T-helper 2 cell treated with Interferon-gamma antibody and Interleukin-4, amounts not matched to agents 5 μg/mL and 100 μg/mL, for 36 hours (primary cell): ENCODE results near the gene DOCK11.
"Not testable (repeated sequence)": the region's sequence is repeated elsewhere in the genome, so short reads cannot be mapped to it uniquely, and the experiment has no call there.

Experiments
- DNase-seq: peaks from one replicate; pipeline ENCODE4 v3.0.0; 2021; ENCODE audit warnings: low spot score
- H3K27ac Mint-ChIP-seq: one replicate; pipeline ENCODE4 v1.8.0; 2021; ENCODE audit warnings: mild to moderate bottlenecking, mixed read lengths
- H3K27me3 Mint-ChIP-seq: one replicate; pipeline ENCODE4 v1.8.0; 2021; ENCODE audit warnings: low read depth, mixed read lengths
- H3K36me3 Mint-ChIP-seq: one replicate; pipeline ENCODE4 v1.8.0; 2021; ENCODE audit warnings: low read depth, mixed read lengths
- H3K4me1 Mint-ChIP-seq: one replicate; pipeline ENCODE4 v1.8.0; 2021; ENCODE audit warnings: low read depth, mixed read lengths
- H3K4me3 Mint-ChIP-seq: one replicate; pipeline ENCODE4 v1.8.0; 2022; ENCODE audit warnings: mild to moderate bottlenecking, moderate library complexity, mixed read lengths
- H3K9me3 Mint-ChIP-seq: one replicate; pipeline ENCODE4 v1.8.0; 2021; ENCODE audit warnings: mixed read lengths

The DOCK11 gene

GRCh38 chrX:118714521-118714920, 218.9 kb downstream of the DOCK11 start:
- no peaks in the 10 kb centered on the region for H3K27me3 Mint-ChIP-seq
- H3K9me3 Mint-ChIP-seq: no peaks in the 10 kb centered on the region
- no peak for DNase-seq
- H3K4me1 Mint-ChIP-seq: no peaks in the 10 kb centered on the region
- no peaks in the 10 kb centered on the region for H3K36me3 Mint-ChIP-seq
- no peak overlapping the region for H3K27ac Mint-ChIP-seq
- H3K4me3 Mint-ChIP-seq: no peak overlapping the region

GRCh38 chrX:118715917-118716316, 220.3 kb downstream of the DOCK11 start:
- not testable (repeated sequence) for H3K27ac Mint-ChIP-seq, H3K9me3 Mint-ChIP-seq, H3K4me1 Mint-ChIP-seq, DNase-seq, H3K27me3 Mint-ChIP-seq, H3K4me3 Mint-ChIP-seq, H3K36me3 Mint-ChIP-seq

GRCh38 chrX:118716833-118717232, 221.2 kb downstream of the DOCK11 start:
- DNase-seq, H3K27me3 Mint-ChIP-seq, H3K9me3 Mint-ChIP-seq, H3K4me3 Mint-ChIP-seq, H3K4me1 Mint-ChIP-seq, H3K36me3 Mint-ChIP-seq, H3K27ac Mint-ChIP-seq: not testable (repeated sequence)

GRCh38 chrX:118717678-118718391, 222.2 kb downstream of the DOCK11 start:
- no peaks in the 10 kb centered on the region for H3K4me1 Mint-ChIP-seq
- H3K27ac Mint-ChIP-seq: no peak overlapping the region
- no peak for DNase-seq
- H3K4me3 Mint-ChIP-seq: no peak overlapping the region
- H3K27me3 Mint-ChIP-seq: no peaks in the 10 kb centered on the region
- H3K9me3 Mint-ChIP-seq: no peaks in the 10 kb centered on the region
- H3K36me3 Mint-ChIP-seq: no peaks in the 10 kb centered on the region

GRCh38 chrX:118718737-118719136, 223.1 kb downstream of the DOCK11 start:
- Mint-ChIP-seq H3K4me3 (no peak overlapping the region), H3K4me1 (no peaks in the 10 kb centered on the region), H3K36me3 (no peaks in the 10 kb centered on the region), H3K9me3 (no peaks in the 10 kb centered on the region), H3K27me3 (no peaks in the 10 kb centered on the region), H3K27ac (no peak overlapping the region)
- DNase-seq: no peak

GRCh38 chrX:118720058-118720707, 224.6 kb downstream of the DOCK11 start:
- Mint-ChIP-seq H3K9me3 (no peaks in the 10 kb centered on the region), H3K27me3 (no peaks in the 10 kb centered on the region), H3K4me3 (no peak overlapping the region), H3K27ac (no peak overlapping the region), H3K36me3 (no peaks in the 10 kb centered on the region), H3K4me1 (no peaks in the 10 kb centered on the region)
- no peak for DNase-seq

GRCh38 chrX:118723376-118723775, 227.8 kb downstream of the DOCK11 start:
- no peaks in the 10 kb centered on the region for H3K36me3 Mint-ChIP-seq
- H3K4me3 Mint-ChIP-seq: no peak overlapping the region
- no peak overlapping the region for H3K27ac Mint-ChIP-seq
- peaks cover 3% of the 10 kb centered on the region for H3K4me1 Mint-ChIP-seq
- no peaks in the 10 kb centered on the region for H3K9me3 Mint-ChIP-seq
- no peak for DNase-seq
- H3K27me3 Mint-ChIP-seq: peaks cover 18% of the 10 kb centered on the region

GRCh38 chrX:118724365-118724764, 228.8 kb downstream of the DOCK11 start:
- H3K4me3 Mint-ChIP-seq: no peak overlapping the region
- H3K27me3 Mint-ChIP-seq: peaks cover 27% of the 10 kb centered on the region
- peaks cover 3% of the 10 kb centered on the region for H3K4me1 Mint-ChIP-seq
- H3K9me3 Mint-ChIP-seq: no peaks in the 10 kb centered on the region
- H3K36me3 Mint-ChIP-seq: no peaks in the 10 kb centered on the region
- no peak for DNase-seq
- no peak overlapping the region for H3K27ac Mint-ChIP-seq

GRCh38 chrX:118724775-118725174, 229.2 kb downstream of the DOCK11 start:
- Mint-ChIP-seq H3K36me3 (no peaks in the 10 kb centered on the region), H3K9me3 (no peaks in the 10 kb centered on the region), H3K27me3 (peaks cover 31% of the 10 kb centered on the region), H3K4me3 (no peak overlapping the region), H3K27ac (no peak overlapping the region), H3K4me1 (peaks cover 3% of the 10 kb centered on the region)
- no peak for DNase-seq

- Mint-ChIP-seq H3K36me3 (no peaks in the 10 kb centered on the region), H3K9me3 (no peaks in the 10 kb centered on the region), H3K27me3 (peaks cover 42% of the 10 kb centered on the region), H3K4me3 (peak overlapping the region; percentile 48), H3K4me1 (peaks cover 3% of the 10 kb centered on the region), H3K27ac (no peak overlapping the region)
- DNase-seq: no peak
Observed at GRCh38 chrX:118726396-118726795, 230.8 kb downstream of the DOCK11 start.

- no peaks in the 10 kb centered on the region for H3K9me3 Mint-ChIP-seq
- H3K27ac Mint-ChIP-seq: no peak within 1 kb of the TSS
- peak; percentile 8 for DNase-seq
- H3K4me1 Mint-ChIP-seq: peaks cover 3% of the 10 kb centered on the region
- H3K36me3 Mint-ChIP-seq: no peaks in the 10 kb centered on the region
- H3K4me3 Mint-ChIP-seq: peak within 1 kb of the TSS; percentile 48
- H3K27me3 Mint-ChIP-seq: peaks cover 44% of the 10 kb centered on the region
Observed at GRCh38 chrX:118726887-118727685, 231.5 kb downstream of the DOCK11 start, which contains the start of gene IL13RA1. IL13RA1 (plus strand) TSS chrX:118727606; CDS start chrX:118727639, 33 bp downstream.

GRCh38 chrX:118727686-118728339, 232.2 kb downstream of the DOCK11 start:
- Mint-ChIP-seq H3K27ac (no peak overlapping the region), H3K27me3 (peaks cover 46% of the 10 kb centered on the region), H3K4me3 (no peak overlapping the region), H3K4me1 (peaks cover 3% of the 10 kb centered on the region), H3K9me3 (no peaks in the 10 kb centered on the region), H3K36me3 (no peaks in the 10 kb centered on the region)
- DNase-seq: no peak

GRCh38 chrX:118729042-118729652, 233.5 kb downstream of the DOCK11 start:
- H3K9me3 Mint-ChIP-seq: no peaks in the 10 kb centered on the region
- DNase-seq: no peak
- H3K36me3 Mint-ChIP-seq: no peaks in the 10 kb centered on the region
- H3K27ac Mint-ChIP-seq: no peak overlapping the region
- H3K4me3 Mint-ChIP-seq: no peak overlapping the region
- H3K27me3 Mint-ChIP-seq: peaks cover 47% of the 10 kb centered on the region
- peaks cover 3% of the 10 kb centered on the region for H3K4me1 Mint-ChIP-seq
